Measurements from ENCODE around the gene PSTPIP1. TPM values are rescaled to one million over a fixed set of nuclear protein-coding genes. Genes with fewer than 3 reads are reported as not detected.

The PSTPIP1 gene
- total RNA-seq, 2 experiments from 2014 or later = 1.5 to 27.4 TPM

DNA sequence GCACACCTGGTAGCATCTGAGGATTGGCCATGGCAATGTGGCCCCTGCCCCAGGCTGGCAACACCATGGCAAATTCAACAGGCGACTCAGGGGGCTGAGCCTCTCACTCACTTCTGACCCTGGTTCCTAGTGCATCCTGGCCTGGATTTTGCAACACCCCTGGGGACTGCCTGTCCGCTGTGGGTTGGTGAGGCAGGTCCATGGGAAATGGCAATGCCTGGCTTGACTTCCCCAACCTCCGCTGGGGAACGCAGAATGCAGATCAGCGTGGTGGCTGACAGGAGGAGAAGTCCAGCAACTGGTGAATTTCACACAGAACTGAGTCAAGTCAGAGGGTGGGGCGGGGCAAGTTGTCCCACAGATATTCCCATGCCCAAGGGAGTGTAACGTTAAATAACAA lies 3.9 kb upstream of the PSTPIP1 start:
- intact Hi-C loops (cut with micrococcal nuclease; ENCODE audit: unreplicated experiment) = no loop called here
- no peak for TF ChIP-seq EZH2phosphoT487 (IDR thresholded peaks at IDR 0.05; ENCODE audit: borderline replicate concordance, low read depth, low read length)
- no peak for TF ChIP-seq CTCF (conservative IDR thresholded peaks at IDR 0.05; ENCODE audit: low read length)
- H3K27ac ChIP-seq (ENCODE audit: low read depth, low read length, poor library complexity, severe bottlenecking) = no peak overlapping the region
- no peak overlapping the region for H3K4me3 ChIP-seq (ENCODE audit: low read depth, low read length, poor library complexity, severe bottlenecking)
- peaks cover 21% of the 10 kb centered on the region for H3K4me1 ChIP-seq (ENCODE audit: insufficient read depth, low read length, poor library complexity, severe bottlenecking)
- no peaks in the 10 kb centered on the region for H3K9me3 ChIP-seq (ENCODE audit: low read length)
- no peak overlapping the region for H3K4me2 ChIP-seq (ENCODE audit: low read length)
- BruUV-seq (replicated peaks) = no TSS peak
- DNase-seq (ENCODE audit: low spot score) = no peak
- H4K20me1 ChIP-seq (ENCODE audit: insufficient read depth, low read length) = no peaks in the 10 kb centered on the region
- no peak overlapping the region for H2AFZ ChIP-seq (ENCODE audit: low read length)
- no peaks in the 10 kb centered on the region for H3K79me2 ChIP-seq (ENCODE audit: insufficient read depth, low read depth, low read length)
- ChIA-PET CTCF (ENCODE audit: unreplicated experiment) (no interaction called here), POLR2A (no interaction called here)
- H3K36me3 ChIP-seq (ENCODE audit: insufficient read depth, low read length) = no peaks in the 10 kb centered on the region
- no peaks in the 10 kb centered on the region for H3K9me2 ChIP-seq (ENCODE audit: insufficient read depth, low read length)

DNA sequence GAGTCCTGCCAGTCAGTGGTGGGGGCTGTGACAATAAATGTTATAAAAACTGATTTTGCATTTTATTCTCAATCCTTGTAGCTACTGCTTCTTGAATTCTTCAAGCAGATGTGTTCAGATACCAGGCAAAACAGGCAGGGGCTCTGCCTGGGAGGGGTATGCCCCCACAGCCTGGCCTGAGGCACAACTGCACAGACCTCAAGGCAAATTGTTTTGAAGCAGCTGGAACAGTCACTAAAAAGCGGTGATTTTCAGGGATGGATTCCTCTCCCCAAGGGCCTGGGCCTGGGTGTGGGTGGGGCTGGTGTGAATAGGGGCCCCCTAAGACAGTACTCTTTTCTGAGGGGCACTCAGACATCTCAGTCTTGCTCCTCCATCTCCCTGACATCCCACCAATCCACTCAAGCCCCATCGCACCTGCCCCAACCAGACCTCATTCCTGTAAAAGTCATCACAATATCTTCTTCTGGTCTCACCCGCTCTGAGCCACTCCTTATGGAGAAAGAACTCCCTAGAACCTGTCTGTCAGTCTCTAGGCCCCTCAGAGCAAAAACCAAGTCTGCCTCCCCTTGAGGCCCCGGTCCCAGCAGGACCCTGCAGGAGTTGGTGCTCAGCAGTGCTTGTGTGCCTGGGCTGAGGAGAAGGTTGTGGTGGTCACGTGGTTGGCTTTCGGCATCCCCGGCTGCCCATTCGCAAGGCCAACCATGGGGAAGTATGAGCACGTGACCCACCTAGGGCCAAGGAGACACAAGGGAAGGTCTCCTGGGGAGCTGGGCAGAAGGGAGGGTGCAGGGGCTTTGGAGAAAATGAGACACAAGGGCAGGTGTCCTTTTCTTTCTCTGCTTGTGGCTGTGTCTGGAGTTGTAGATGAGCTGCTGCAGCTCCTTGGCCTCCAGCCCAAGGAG lies 2.9 kb upstream of the PSTPIP1 start:
- CTCF ChIA-PET (ENCODE audit: unreplicated experiment) = no interaction called here
- Histone ChIP-seq H3K27ac (ENCODE audit: low read depth, low read length, poor library complexity, severe bottlenecking) (no peak overlapping the region), H3K79me2 (ENCODE audit: insufficient read depth, low read depth, low read length) (no peaks in the 10 kb centered on the region), H3K4me2 (ENCODE audit: low read length) (no peak overlapping the region), H4K20me1 (ENCODE audit: insufficient read depth, low read length) (no peaks in the 10 kb centered on the region), H3K9me2 (ENCODE audit: insufficient read depth, low read length) (no peaks in the 10 kb centered on the region), H2AFZ (ENCODE audit: low read length) (no peak overlapping the region), H3K4me1 (ENCODE audit: insufficient read depth, low read length, poor library complexity, severe bottlenecking) (peaks cover 21% of the 10 kb centered on the region), H3K4me3 (ENCODE audit: low read depth, low read length, poor library complexity, severe bottlenecking) (no peak overlapping the region), H3K9me3 (ENCODE audit: low read length) (no peaks in the 10 kb centered on the region), H3K36me3 (ENCODE audit: insufficient read depth, low read length) (no peaks in the 10 kb centered on the region)
- no peak for TF ChIP-seq EZH2phosphoT487 (IDR thresholded peaks at IDR 0.05; ENCODE audit: borderline replicate concordance, low read depth, low read length)
- no peak for TF ChIP-seq CTCF (conservative IDR thresholded peaks at IDR 0.05; ENCODE audit: low read length)
- intact Hi-C loops (cut with micrococcal nuclease; ENCODE audit: unreplicated experiment) = no loop called here
- no TSS peak for BruUV-seq (replicated peaks)
- DNase-seq (ENCODE audit: low spot score) = no peak
- POLR2A ChIA-PET = interaction anchor here (0.5 kb wide), 1 partner anchor 1885 kb away, joined by 3 read pairs; no protein-coding TSS in a partner anchor

- H3K4me3 ChIP-seq (ENCODE audit: low read depth, low read length, poor library complexity, severe bottlenecking) = no peak overlapping the region
- no peak for DNase-seq (ENCODE audit: low spot score)
- no peaks in the 10 kb centered on the region for H3K9me2 ChIP-seq (ENCODE audit: insufficient read depth, low read length)
- ChIA-PET POLR2A (interaction anchor here (0.5 kb wide), 1 partner anchor 12 kb away, joined by 5 read pairs; no protein-coding TSS in a partner anchor), CTCF (ENCODE audit: unreplicated experiment) (no interaction called here)
- TF ChIP-seq CTCF (conservative IDR thresholded peaks at IDR 0.05; ENCODE audit: low read length) = no peak
- TF ChIP-seq EZH2phosphoT487 (IDR thresholded peaks at IDR 0.05; ENCODE audit: borderline replicate concordance, low read depth, low read length) = no peak
- H3K9me3 ChIP-seq (ENCODE audit: low read length) = no peaks in the 10 kb centered on the region
- BruUV-seq (replicated peaks) = no TSS peak
- intact Hi-C loops (cut with micrococcal nuclease; ENCODE audit: unreplicated experiment) = no loop called here
- no peaks in the 10 kb centered on the region for H3K79me2 ChIP-seq (ENCODE audit: insufficient read depth, low read depth, low read length)
- peaks cover 24% of the 10 kb centered on the region for H3K4me1 ChIP-seq (ENCODE audit: insufficient read depth, low read length, poor library complexity, severe bottlenecking)
- H4K20me1 ChIP-seq (ENCODE audit: insufficient read depth, low read length) = no peaks in the 10 kb centered on the region
- no peak overlapping the region for H3K27ac ChIP-seq (ENCODE audit: low read depth, low read length, poor library complexity, severe bottlenecking)
- no peak overlapping the region for H3K4me2 ChIP-seq (ENCODE audit: low read length)
- no peak overlapping the region for H2AFZ ChIP-seq (ENCODE audit: low read length)
- H3K36me3 ChIP-seq (ENCODE audit: insufficient read depth, low read length) = no peaks in the 10 kb centered on the region
Measured at GRCh38 chr15:76993114-76993725, 1.7 kb upstream of the PSTPIP1 start.

All from OCI-LY7 (cell line).